Activated naive CD4-positive, alpha-beta T cell treated with anti-CD3 and anti-CD28 coated beads for 36 hours (primary cell): ENCODE data around the gene LRG1. TPM values are rescaled to one million over a fixed set of nuclear protein-coding genes. Genes with fewer than 3 reads are reported as not detected.

Experiments used
- CTCF ChIA-PET: fragments of 350-600 bp; sonication (Branson Sonifier 250); formaldehyde crosslinking; loops from one replicate; lab custom pipeline; 2021; ENCODE audit warnings: antibody characterized with exemption; lab: Charles Lee
- DNase-seq: peaks from one replicate; pipeline ENCODE4 v3.0.0-alpha.2; 2020
- H3K27ac Mint-ChIP-seq: one replicate; pipeline ENCODE4 v1.8.0; 2021; ENCODE audit warnings: mild to moderate bottlenecking, mixed read lengths
- H3K27me3 Mint-ChIP-seq: one replicate; pipeline ENCODE4 v1.8.0; 2021; ENCODE audit warnings: low read depth, mixed read lengths
- H3K36me3 Mint-ChIP-seq: one replicate; pipeline ENCODE4 v1.8.0; 2021; ENCODE audit warnings: low read depth, mixed read lengths
- H3K4me1 Mint-ChIP-seq: one replicate; pipeline ENCODE4 v1.8.0; 2021; ENCODE audit warnings: low read depth, mixed read lengths
- H3K4me3 Mint-ChIP-seq: one replicate; pipeline ENCODE4 v1.8.0; 2021; ENCODE audit warnings: mild to moderate bottlenecking, moderate library complexity, mixed read lengths
- H3K9me3 Mint-ChIP-seq: one replicate; pipeline ENCODE4 v1.8.0; 2021; ENCODE audit warnings: mixed read lengths
- intact Hi-C: fragments of 100-400 bp; cut with micrococcal nuclease; formaldehyde crosslinking; loops from one replicate; pipeline ENCODE4 v1.15.1; 2023
- total RNA-seq, 2 experiments: library from RNA; stranded (reverse); gene quantifications; one replicate each; pipeline ENCODE4 v1.2.3, GENCODE V29; 2021

LRG1 gene
- total RNA-seq, 2 experiments from 2014 or later, result 1.3 to 1.5 TPM

DNA sequence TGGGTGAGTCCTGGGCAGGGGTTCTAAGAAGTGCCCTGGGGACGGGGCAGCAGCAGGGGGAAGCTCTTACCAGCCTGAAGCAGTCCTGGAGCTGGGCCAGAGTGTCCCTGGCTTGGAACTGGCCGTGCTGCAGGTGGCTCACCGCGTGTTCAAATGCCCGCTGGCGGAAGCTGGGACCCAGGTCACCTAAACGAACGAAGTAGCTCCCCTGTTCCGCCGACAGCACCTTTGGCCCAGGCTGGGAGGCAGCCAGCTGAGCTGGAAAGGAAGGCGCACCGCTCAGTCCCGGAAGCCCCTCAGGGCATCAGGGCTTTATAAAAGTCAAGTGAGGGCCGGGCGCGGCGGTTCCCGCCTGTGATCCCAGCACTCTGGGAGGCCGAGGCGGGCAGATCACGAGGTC lies 31.1 kb downstream of the LRG1 start:
- CTCF ChIA-PET, result interaction anchor here (0.7 to 1.5 kb wide), 3 partner anchors 13 to 242 kb away, joined by 3 to 4 read pairs (median 3); no protein-coding TSS in a partner anchor
- Mint-ChIP-seq H3K27me3 (no peaks in the 10 kb centered on the region), H3K36me3 (no peaks in the 10 kb centered on the region)

DNA sequence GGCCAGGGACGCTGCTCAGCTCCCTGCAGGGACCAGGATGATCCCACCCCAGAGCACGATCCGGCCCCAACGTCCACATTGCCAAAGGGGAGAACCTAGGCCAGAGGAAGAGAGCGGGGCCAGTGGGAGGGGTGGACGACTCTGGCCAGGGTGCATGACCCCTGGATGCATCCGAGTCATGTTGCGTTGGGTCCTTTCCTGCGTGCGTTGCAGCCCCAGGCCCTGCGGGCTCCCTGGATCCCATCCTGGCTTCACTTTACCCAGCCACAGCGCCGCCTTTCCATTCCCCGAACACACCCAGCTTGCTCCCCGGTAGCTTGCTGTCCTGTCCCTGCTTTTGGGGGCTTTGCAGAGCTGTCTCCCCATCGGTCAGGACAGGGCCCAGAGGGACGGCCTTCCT lies 32.0 kb downstream of the LRG1 start:
- Mint-ChIP-seq H3K4me3 (no peak overlapping the region), H3K4me1 (peaks cover 6% of the 10 kb centered on the region), H3K9me3 (no peaks in the 10 kb centered on the region), H3K27ac (no peak overlapping the region), H3K27me3 (no peaks in the 10 kb centered on the region), H3K36me3 (no peaks in the 10 kb centered on the region)
- intact Hi-C loops, result no loop called here
- DNase-seq, result no peak
- CTCF ChIA-PET, result interaction anchor here (0.7 to 1.5 kb wide), 2 partner anchors 14 to 17 kb away, joined by 3 read pairs; no protein-coding TSS in a partner anchor

More for the DNA sequence above, 31.1 kb downstream of the LRG1 start:
- intact Hi-C loops, result no loop called here
- Mint-ChIP-seq H3K9me3 (no peaks in the 10 kb centered on the region), H3K4me3 (no peak overlapping the region), H3K27ac (no peak overlapping the region), H3K4me1 (peaks cover 6% of the 10 kb centered on the region)
- no peak for DNase-seq

DNA sequence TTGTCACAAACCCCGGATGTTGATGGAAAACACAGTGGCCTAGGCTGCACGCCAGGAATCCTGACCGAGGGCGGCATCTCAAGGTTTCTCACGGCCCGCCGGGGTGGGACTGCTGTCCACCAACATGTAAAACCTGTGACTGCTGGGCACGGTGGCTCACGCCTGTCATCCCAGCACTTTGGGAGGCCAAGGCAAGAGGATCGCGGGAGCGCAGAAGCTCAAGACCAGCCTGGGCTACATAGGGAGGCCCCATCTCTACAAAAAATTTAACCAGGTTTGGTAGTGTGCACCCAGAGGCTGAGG lies 32.7 kb downstream of the LRG1 start:
- no peaks in the 10 kb centered on the region for H3K36me3 Mint-ChIP-seq
- no peak overlapping the region for H3K4me3 Mint-ChIP-seq
- no peaks in the 10 kb centered on the region for H3K27me3 Mint-ChIP-seq
- no peak for DNase-seq
- peaks cover 6% of the 10 kb centered on the region for H3K4me1 Mint-ChIP-seq
- no peaks in the 10 kb centered on the region for H3K9me3 Mint-ChIP-seq
- CTCF ChIA-PET, result interaction anchor here (1.5 kb wide), 1 partner anchor 17 kb away, joined by 3 read pairs; no protein-coding TSS in a partner anchor
- no peak overlapping the region for H3K27ac Mint-ChIP-seq
- intact Hi-C loops, result no loop called here

DNA sequence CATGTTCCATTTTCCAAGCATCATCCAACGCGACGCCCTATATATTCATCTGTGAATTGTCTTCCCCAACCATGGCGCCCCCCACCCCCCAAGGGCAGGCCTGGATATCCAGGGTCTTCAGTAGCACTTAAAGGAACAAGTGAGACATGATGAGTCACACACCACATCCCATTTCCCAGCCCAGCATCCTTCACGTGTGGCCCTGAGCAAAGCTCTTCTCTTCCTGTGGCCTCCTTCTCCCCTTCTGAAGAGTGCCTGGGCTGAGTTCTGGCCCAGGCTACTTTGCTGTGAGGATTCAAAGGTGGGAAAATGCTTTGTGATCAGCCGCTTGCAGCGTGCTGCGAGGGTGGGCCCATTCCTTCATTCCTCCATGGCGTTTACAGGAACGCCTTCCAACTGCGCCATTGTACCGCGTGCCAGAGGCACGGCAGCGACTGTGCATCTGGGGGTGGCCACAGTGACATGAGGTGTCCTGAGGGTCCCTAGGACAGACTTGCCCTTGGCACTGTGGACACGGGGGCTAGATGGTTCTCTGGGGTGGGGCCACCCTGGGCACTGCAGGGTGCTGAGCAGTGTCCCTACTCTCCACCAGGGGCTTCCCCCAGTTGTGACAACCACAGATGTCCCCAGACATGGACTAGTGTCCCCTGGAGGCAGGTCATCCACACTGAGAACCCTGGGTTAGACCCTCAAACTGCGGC lies 33.2 kb downstream of the LRG1 start:
- H3K4me1 Mint-ChIP-seq, result peaks cover 6% of the 10 kb centered on the region
- CTCF ChIA-PET, result interaction anchor here (1.5 kb wide), 1 partner anchor 18 kb away, joined by 3 read pairs; no protein-coding TSS in a partner anchor
- no peak overlapping the region for H3K4me3 Mint-ChIP-seq
- H3K27ac Mint-ChIP-seq, result no peak overlapping the region
- H3K27me3 Mint-ChIP-seq, result no peaks in the 10 kb centered on the region
- H3K36me3 Mint-ChIP-seq, result no peaks in the 10 kb centered on the region
- H3K9me3 Mint-ChIP-seq, result no peaks in the 10 kb centered on the region
- intact Hi-C loops, result no loop called here
- DNase-seq, result peak; percentile 24

DNA sequence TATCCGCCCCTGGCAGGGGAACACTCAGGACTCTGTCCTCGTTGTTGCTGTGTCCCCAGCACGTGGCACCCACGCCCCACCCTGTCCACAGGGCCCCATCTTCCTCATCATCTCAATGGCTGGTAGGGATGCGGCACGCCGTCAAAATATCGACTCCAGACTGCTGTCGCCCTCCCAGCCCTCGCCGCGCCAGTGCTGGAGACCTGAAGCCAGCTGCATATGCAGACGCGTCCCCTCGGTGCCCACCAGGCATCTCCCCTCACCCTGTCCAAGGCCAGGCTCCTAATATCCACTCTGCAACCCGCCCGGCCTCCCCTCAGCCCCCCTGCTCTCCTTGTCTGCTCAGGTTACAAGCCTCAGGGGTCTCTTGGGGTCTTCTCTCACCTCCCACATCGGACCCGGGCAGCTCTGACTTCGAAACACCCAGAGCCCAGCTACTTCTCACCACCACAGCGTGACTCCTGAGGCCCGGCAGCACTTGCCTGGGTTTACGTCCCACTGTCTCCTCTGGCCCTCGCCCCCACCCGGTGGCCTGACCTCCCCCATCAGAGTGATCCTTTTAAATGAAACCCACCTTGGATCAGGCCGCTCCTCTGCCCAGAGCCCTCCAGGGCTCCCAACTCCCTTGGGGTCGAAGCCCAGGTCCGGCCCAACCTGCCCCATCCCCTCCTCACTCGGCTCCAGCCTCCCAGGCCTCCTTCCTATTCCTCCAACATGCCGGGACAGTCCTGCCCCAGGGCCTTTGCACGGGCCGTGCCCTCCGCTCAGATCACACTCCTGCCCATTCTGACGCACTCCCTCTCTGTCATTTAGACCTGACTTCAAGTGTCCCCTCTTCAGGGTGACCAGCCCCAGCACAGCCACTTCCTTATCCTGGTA lies 34.0 kb downstream of the LRG1 start:
- CTCF ChIA-PET, result no interaction called here
- H3K27me3 Mint-ChIP-seq, result no peaks in the 10 kb centered on the region
- DNase-seq, result no peak

DNA sequence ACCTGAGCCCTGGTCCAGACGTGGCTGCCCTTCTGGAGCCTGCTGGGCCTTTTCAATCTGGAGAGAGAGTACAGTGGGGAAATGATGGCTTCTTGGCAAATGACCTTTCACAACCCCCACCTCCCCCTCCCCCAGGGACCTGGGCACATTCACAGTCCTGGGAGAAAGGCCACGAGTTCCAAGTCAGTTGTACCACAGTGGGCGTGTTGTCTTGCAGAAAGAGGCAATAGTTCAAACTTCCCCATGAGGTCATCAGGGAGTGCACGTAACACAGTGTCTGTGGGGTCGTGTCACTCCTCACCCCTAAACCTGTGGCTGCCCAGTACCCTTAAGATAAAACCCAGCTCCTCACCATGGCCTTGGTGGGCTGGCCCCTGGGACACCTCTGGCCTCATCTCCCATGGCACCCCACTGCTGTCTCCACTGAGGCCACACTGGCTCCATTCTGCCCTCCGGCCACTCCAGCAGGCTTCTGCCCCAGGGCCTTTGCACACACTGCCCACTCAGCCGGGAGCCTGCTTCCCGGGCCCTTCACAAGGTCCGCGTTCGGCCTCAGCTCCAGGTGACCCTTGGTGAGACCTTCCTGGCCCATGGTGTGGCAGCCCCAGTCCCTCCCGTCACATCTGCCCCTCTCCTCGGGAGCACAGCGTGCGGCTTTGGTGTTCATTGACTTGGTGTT lies 34.8 kb downstream of the LRG1 start:
- intact Hi-C loops, result no loop called here
- Mint-ChIP-seq H3K9me3 (no peaks in the 10 kb centered on the region), H3K4me1 (peaks cover 6% of the 10 kb centered on the region), H3K27ac (no peak overlapping the region), H3K27me3 (no peaks in the 10 kb centered on the region), H3K36me3 (peaks cover 1% of the 10 kb centered on the region), H3K4me3 (no peak overlapping the region)
- DNase-seq, result no peak
- CTCF ChIA-PET, result no interaction called here

More for the DNA sequence above, 34.0 kb downstream of the LRG1 start:
- intact Hi-C loops, result no loop called here
- H3K9me3 Mint-ChIP-seq, result no peaks in the 10 kb centered on the region
- no peak overlapping the region for H3K27ac Mint-ChIP-seq
- peaks cover 6% of the 10 kb centered on the region for H3K4me1 Mint-ChIP-seq
- no peak overlapping the region for H3K4me3 Mint-ChIP-seq
- peaks cover under 1% of the 10 kb centered on the region for H3K36me3 Mint-ChIP-seq

DNA sequence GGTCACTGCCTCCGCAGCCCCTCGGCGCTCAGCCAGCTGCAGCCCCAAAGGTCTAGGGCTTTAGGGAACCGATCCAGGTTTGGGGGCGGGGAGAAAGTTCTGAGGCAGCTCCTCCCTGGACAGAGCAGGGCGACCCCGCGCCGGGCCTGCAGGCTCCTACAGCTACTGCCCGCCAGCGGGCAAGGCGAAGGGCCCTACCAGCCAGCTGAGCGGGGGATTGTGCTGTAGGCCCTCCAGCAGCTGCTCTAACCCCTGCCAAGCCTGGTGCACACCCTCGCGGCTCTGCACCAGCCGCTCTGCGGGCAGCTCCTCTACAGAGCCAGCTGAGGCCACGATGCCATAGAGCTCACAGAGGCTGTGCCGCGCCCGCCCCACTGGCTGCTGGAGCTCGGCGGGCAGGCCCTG lies 35.5 kb downstream of the LRG1 start:
- H3K9me3 Mint-ChIP-seq, result no peaks in the 10 kb centered on the region
- H3K36me3 Mint-ChIP-seq, result peaks cover 1% of the 10 kb centered on the region
- no peaks in the 10 kb centered on the region for H3K27me3 Mint-ChIP-seq
- H3K27ac Mint-ChIP-seq, result no peak overlapping the region
- H3K4me3 Mint-ChIP-seq, result no peak overlapping the region
- no peak for DNase-seq
- H3K4me1 Mint-ChIP-seq, result peaks cover 6% of the 10 kb centered on the region
- CTCF ChIA-PET, result interaction anchor here (0.6 kb wide), 1 partner anchor 55 kb away, joined by 3 read pairs; no protein-coding TSS in a partner anchor
- intact Hi-C loops, result no loop called here

DNA sequence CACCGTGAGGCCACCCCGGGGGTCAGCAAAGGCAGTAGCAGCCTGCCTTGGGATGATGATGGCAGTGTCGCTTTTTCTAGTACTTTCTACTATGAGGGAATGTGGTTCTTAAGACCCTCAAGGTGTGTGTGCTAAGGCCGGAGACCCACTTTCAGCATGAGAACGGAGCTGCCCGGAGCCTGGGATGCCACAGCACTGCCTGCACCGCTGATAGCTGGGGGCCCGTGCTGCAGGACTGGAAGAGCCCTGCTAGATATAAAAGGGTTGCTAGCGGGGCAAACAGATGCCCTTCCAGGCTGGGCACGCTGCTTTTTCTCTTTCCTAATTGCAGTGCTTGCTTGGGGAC lies 36.0 kb downstream of the LRG1 start:
- CTCF ChIA-PET, result interaction anchor here (0.6 kb wide), 1 partner anchor 55 kb away, joined by 3 read pairs; no protein-coding TSS in a partner anchor
- Mint-ChIP-seq H3K4me3 (no peak overlapping the region), H3K27me3 (no peaks in the 10 kb centered on the region), H3K36me3 (peaks cover 1% of the 10 kb centered on the region), H3K27ac (no peak overlapping the region), H3K4me1 (peaks cover 6% of the 10 kb centered on the region), H3K9me3 (no peaks in the 10 kb centered on the region)
- DNase-seq, result no peak
- intact Hi-C loops, result no loop called here

DNA sequence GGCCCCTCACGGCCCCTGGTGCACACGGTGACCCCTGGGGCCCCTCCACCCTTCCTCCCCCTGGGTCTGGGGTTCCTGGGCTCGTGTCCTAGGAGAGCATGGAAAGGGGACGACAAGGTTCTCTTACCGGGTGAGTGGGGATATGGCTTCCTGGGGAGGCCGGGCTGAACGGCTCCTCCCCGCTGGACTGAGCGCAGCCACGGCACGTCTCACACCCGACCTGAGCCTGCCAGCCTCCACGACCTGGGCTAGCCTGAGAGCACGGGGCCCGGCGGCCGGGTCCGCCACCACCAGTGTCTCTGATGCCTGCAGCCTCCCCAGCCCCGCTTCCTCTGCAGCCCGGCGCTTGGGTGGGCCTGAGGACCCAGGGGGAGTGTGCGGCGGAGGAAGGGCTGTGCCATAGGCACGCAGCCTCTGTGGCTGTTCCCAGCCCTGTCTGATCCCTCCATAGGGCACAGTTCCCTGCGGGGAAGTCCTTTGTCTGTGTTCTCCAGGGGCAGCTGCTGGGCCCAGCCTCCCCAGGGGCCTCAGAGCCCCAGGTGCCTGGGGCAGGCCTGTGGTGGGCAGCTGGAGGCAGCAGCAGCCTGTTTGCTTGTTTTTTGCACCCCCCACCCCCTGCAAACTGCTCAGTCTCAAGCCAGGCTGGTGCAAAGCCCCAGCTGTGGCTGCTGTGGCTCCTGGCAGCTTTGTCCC lies 36.6 kb downstream of the LRG1 start:
- no peak overlapping the region for H3K4me3 Mint-ChIP-seq
- H3K36me3 Mint-ChIP-seq, result peaks cover 1% of the 10 kb centered on the region
- no peaks in the 10 kb centered on the region for H3K9me3 Mint-ChIP-seq
- peaks cover 6% of the 10 kb centered on the region for H3K4me1 Mint-ChIP-seq
- H3K27ac Mint-ChIP-seq, result no peak overlapping the region
- H3K27me3 Mint-ChIP-seq, result no peaks in the 10 kb centered on the region
- CTCF ChIA-PET, result no interaction called here
- intact Hi-C loops, result no loop called here
- no peak for DNase-seq

DNA sequence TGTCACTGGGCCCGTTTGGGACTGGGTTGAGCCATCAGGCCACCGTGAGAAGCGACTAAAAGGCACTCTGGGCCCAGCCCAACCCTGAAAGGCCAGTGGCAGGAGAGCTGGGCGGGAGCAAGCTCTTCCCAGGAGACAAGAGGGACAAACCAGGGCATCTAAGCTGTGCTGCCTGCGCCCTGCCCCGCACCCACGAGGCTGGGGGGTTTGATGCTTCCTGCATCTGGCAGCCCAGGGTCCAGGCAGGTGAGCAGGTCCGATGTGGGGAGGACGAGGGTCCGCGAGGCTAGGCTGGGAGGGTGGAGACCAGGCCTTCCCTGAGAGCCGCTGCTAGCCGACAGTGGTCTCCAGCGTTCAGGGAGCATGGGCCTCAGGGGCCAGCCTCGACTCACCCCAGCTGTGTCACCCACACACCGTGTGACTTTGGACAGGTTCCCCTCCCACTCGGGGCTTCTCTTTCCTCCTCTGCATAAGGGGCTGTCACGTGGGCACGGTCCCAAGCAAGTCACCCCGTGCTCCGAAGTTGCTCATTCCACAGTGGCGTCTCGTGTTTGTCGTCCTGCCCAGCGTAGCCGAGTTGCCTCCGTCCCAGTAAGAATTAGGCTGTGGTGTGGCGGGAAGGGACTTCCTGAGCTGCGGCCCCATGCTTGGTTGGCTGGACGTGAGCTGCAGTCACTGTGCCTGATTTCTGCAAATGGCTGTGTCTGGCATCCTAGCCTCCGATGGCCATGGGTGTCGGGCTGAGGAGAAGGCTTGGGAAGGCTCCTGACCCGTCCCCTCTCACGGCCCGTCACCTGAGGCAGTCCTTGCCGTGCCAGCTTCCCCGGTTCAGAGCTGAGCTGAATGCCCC lies 37.3 kb downstream of the LRG1 start:
- Mint-ChIP-seq H3K4me1 (peaks cover 6% of the 10 kb centered on the region), H3K27ac (no peak overlapping the region), H3K9me3 (no peaks in the 10 kb centered on the region), H3K36me3 (peaks cover 1% of the 10 kb centered on the region), H3K27me3 (no peaks in the 10 kb centered on the region), H3K4me3 (no peak overlapping the region)
- CTCF ChIA-PET, result no interaction called here
- intact Hi-C loops, result no loop called here
- no peak for DNase-seq

DNA sequence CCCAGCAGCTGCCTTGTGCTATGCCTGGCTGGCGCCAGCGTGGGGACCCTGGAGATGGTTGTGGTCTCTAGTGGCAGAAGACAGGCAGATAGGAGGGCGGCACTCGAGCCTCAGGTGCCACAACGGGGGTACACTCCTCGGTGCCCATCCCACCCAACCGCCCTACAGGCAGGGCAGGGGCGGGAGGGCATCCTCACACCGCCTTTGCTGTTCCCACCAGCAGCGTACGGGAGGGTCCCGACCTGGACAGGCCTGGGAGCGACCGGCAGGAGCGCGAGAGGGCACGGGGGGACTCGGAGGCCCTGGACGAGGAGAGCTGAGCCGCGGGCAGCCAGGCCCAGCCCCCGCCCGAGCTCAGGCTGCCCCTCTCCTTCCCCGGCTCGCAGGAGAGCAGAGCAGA lies 38.1 kb downstream of the LRG1 start:
- intact Hi-C loops, result no loop called here

More for the DNA sequence above, 38.1 kb downstream of the LRG1 start:
- H3K4me3 Mint-ChIP-seq, result no peak overlapping the region
- no peaks in the 10 kb centered on the region for H3K27me3 Mint-ChIP-seq
- no peak for DNase-seq
- H3K27ac Mint-ChIP-seq, result no peak overlapping the region
- CTCF ChIA-PET, result no interaction called here
- peaks cover 1% of the 10 kb centered on the region for H3K36me3 Mint-ChIP-seq
- peaks cover 5% of the 10 kb centered on the region for H3K4me1 Mint-ChIP-seq
- H3K9me3 Mint-ChIP-seq, result no peaks in the 10 kb centered on the region
